Mesenchymal stem cell (in vitro differentiated cells and primary cell): ENCODE results near the gene PLAC9.
A peak's percentile ranks its signal among the peaks of the same experiment; 100 is the strongest.

Source experiments
- DNase-seq: peaks from one replicate; pipeline ENCODE4 v3.0.0-alpha.2; 2013
- H2AFZ ChIP-seq: one replicate; pipeline ENCODE4 v1.6.1; 2013; ENCODE audit warnings: low read depth, mild to moderate bottlenecking, control low read depth, inconsistent platforms, low read length, moderate library complexity
- H2AK5ac ChIP-seq: 2 replicates; pipeline ENCODE4 v1.6.1; 2013; ENCODE audit warnings: low read length, moderate library complexity, mild to moderate bottlenecking, inconsistent platforms; ENCODE audit not compliant: severe bottlenecking
- H2BK120ac ChIP-seq: one replicate; pipeline ENCODE4 v1.6.1; 2013; ENCODE audit warnings: low read depth, mild to moderate bottlenecking, inconsistent platforms, low read length, moderate library complexity
- H2BK12ac ChIP-seq, 2 experiments: one replicate each; pipeline ENCODE4 v1.6.1; 2013; ENCODE audit warnings: inconsistent platforms in 2 of 2, low read length in 2 of 2, mild to moderate bottlenecking in 2 of 2, moderate library complexity in 2 of 2, control low read depth in 1 of 2
- H2BK15ac ChIP-seq: one replicate; pipeline ENCODE4 v1.6.1; 2013; ENCODE audit warnings: mild to moderate bottlenecking, low read depth, inconsistent platforms; ENCODE audit not compliant: poor library complexity, severe bottlenecking
- H2BK5ac ChIP-seq: 2 replicates; pipeline ENCODE4 v1.6.1; 2013; ENCODE audit warnings: low read depth, mild to moderate bottlenecking, low read length, control low read depth, inconsistent platforms; ENCODE audit not compliant: poor library complexity, severe bottlenecking
- H3K14ac ChIP-seq, 2 experiments: one replicate each; pipeline ENCODE4 v1.6.1; 2013; ENCODE audit warnings: inconsistent platforms in 2 of 2, low read length in 2 of 2, control low read depth in 1 of 2, mild to moderate bottlenecking in 1 of 2, moderate library complexity in 1 of 2
- H3K18ac ChIP-seq, 2 experiments: one replicate each; pipeline ENCODE4 v1.6.1; 2013; ENCODE audit warnings: inconsistent platforms in 2 of 2, low read length in 2 of 2, control low read depth in 1 of 2, low read depth in 1 of 2, mild to moderate bottlenecking in 1 of 2
- H3K23ac ChIP-seq, 2 experiments: one replicate each; pipeline ENCODE4 v1.6.1; 2013; ENCODE audit warnings: inconsistent platforms in 2 of 2, low read length in 2 of 2, mild to moderate bottlenecking in 2 of 2, moderate library complexity in 2 of 2, control low read depth in 1 of 2
- H3K27ac ChIP-seq: 2 replicates; pipeline ENCODE4 v1.5.1; 2013; ENCODE audit warnings: mild to moderate bottlenecking, moderate library complexity, low read length, control low read depth, inconsistent platforms; ENCODE audit not compliant: poor library complexity, severe bottlenecking
- H3K27me3 ChIP-seq, 2 experiments: 2 replicates each; pipeline versions ENCODE4 v1.6.1 to v1.7.0; 2013; ENCODE audit warnings: low read length in 2 of 2, mild to moderate bottlenecking in 2 of 2, moderate library complexity in 2 of 2, control low read depth in 1 of 2, inconsistent platforms in 1 of 2; ENCODE audit not compliant: control insufficient read depth in 1 of 2, insufficient read depth in 1 of 2
- H3K36me3 ChIP-seq, 2 experiments: 2 replicates each; pipeline versions ENCODE4 v1.6.1 to v1.7.0; 2013; ENCODE audit warnings: low read length in 2 of 2, control low read depth in 1 of 2, inconsistent platforms in 1 of 2, low read depth in 1 of 2, mild to moderate bottlenecking in 1 of 2; ENCODE audit not compliant: insufficient read depth in 2 of 2, control insufficient read depth in 1 of 2
- H3K4ac ChIP-seq, 2 experiments: one replicate each; pipeline ENCODE4 v1.6.1; 2013; ENCODE audit warnings: inconsistent platforms in 2 of 2, low read length in 2 of 2, mild to moderate bottlenecking in 2 of 2, moderate library complexity in 2 of 2, control low read depth in 1 of 2, low read depth in 1 of 2
- H3K4me1 ChIP-seq: 2 replicates; pipeline ENCODE4 v1.6.1; 2013; ENCODE audit warnings: low read depth, low read length, control low read depth; ENCODE audit not compliant: control insufficient read depth, insufficient read depth
- H3K4me2 ChIP-seq: 2 replicates; pipeline ENCODE4 v1.6.1; 2013; ENCODE audit warnings: low read length, mild to moderate bottlenecking, inconsistent platforms; ENCODE audit not compliant: poor library complexity, severe bottlenecking
- H3K4me3 ChIP-seq, 2 experiments: 2 replicates each; pipeline versions ENCODE4 v1.5.1 to v1.7.0; 2013; ENCODE audit warnings: low read length in 2 of 2, mild to moderate bottlenecking in 2 of 2, control low read depth in 1 of 2, low read depth in 1 of 2; ENCODE audit not compliant: insufficient read depth in 1 of 2
- H3K79me1 ChIP-seq: replicated peaks from 2 replicates; pipeline ENCODE4 v1.6.1; 2013; ENCODE audit warnings: mild to moderate bottlenecking, control low read depth, low read length, inconsistent platforms; ENCODE audit not compliant: poor library complexity, severe bottlenecking
- H3K9ac ChIP-seq: 2 replicates; pipeline ENCODE4 v1.7.0; 2013; ENCODE audit warnings: mild to moderate bottlenecking, low read length, moderate library complexity
- H3K9me3 ChIP-seq: 2 replicates; pipeline ENCODE4 v1.7.0; 2013; ENCODE audit warnings: mild to moderate bottlenecking, low read length; ENCODE audit not compliant: control insufficient read depth
- H4K8ac ChIP-seq: one replicate; pipeline ENCODE4 v1.6.1; 2013; ENCODE audit warnings: inconsistent platforms, mild to moderate bottlenecking, low read length, moderate library complexity
- H4K91ac ChIP-seq: one replicate; pipeline ENCODE4 v1.6.1; 2013; ENCODE audit warnings: mild to moderate bottlenecking, low read length, inconsistent platforms
- WGBS: methylation state at CpG from one replicate; pipeline ENCODE4 v1.1.7; 2013; ENCODE audit warnings: mixed read lengths; 5-methylcytosine and 5-hydroxymethylcytosine counted together

The PLAC9 gene

GRCh38 chr10:80157561-80157960 lies 25.0 kb downstream of the PLAC9 start:
- Histone ChIP-seq H4K91ac (peak overlapping the region; percentile 65), H2AFZ (no peak overlapping the region), H3K36me3 (peaks cover 77 to 90% of the 10 kb centered on the region in 2 experiments), H3K4me1 (peaks cover 41% of the 10 kb centered on the region), H3K4me2 (no peak overlapping the region), H3K27ac (no peak overlapping the region), H2BK120ac (no peak overlapping the region), H3K27me3 (no peaks in the 10 kb centered on the region), H3K14ac (no peak overlapping the region), H2AK5ac (peak overlapping the region; percentile 53), H3K9me3 (no peaks in the 10 kb centered on the region), H2BK5ac (no peak overlapping the region), H3K4ac (peak overlapping the region; percentile 71), H4K8ac (peak overlapping the region; percentile 33), H3K23ac (no peak overlapping the region), H3K4me3 (no peak overlapping the region), H2BK12ac (peak overlapping the region; percentile 26 to 90), H3K9ac (peak overlapping the region; percentile 70), H3K18ac (peak overlapping the region; percentile 55 to 65), H2BK15ac (no peak overlapping the region), H3K79me1 (peaks cover 32% of the 10 kb centered on the region)
- 98% methylated on average over 14 of the region's 14 CpGs for WGBS
- no peak for DNase-seq

DNA sequence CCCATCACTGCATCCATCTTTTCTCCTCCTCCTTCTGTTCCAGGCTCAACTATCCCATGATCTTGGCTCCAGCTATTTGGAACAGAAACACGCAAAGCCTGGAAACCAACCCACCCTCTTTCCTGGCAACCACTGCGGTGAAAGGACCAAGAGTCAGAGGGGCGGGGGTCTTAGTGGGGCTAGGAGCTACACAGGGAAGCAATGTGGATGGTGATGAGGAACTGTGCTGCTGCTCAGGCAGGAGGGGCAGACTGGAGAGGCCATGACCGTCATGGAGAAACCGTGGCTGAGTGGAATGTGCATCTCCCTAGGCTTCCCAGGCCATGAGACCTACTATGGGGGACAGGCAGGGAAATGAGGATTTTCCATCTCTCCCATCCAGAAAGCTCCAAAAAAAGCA lies 25.6 kb downstream of the PLAC9 start:
- Histone ChIP-seq H3K4ac (peak overlapping the region; percentile 71), H2AFZ (no peak overlapping the region), H3K4me1 (peaks cover 42% of the 10 kb centered on the region), H3K23ac (peak overlapping the region in 1 of 2 experiments; percentile 0), H2BK5ac (no peak overlapping the region), H3K9ac (peak overlapping the region; percentile 70), H2BK120ac (peak overlapping the region; percentile 23), H2AK5ac (peak overlapping the region; percentile 53), H3K27ac (peak overlapping the region; percentile 11), H3K36me3 (peaks cover 75 to 90% of the 10 kb centered on the region in 2 experiments), H3K4me3 (no peak overlapping the region), H4K91ac (peak overlapping the region; percentile 88), H3K4me2 (no peak overlapping the region), H3K27me3 (no peaks in the 10 kb centered on the region), H3K18ac (peak overlapping the region; percentile 74 to 97), H3K14ac (peak overlapping the region in 1 of 2 experiments; percentile 84), H3K79me1 (peaks cover 35% of the 10 kb centered on the region), H2BK12ac (peak overlapping the region; percentile 26 to 99), H3K9me3 (no peaks in the 10 kb centered on the region), H2BK15ac (peak overlapping the region; percentile 73), H4K8ac (peak overlapping the region; percentile 62)
- WGBS: 65% methylated on average over 4 of the region's 5 CpGs
- DNase-seq: no peak

- peak overlapping the region; percentile 78 to 97 for H3K18ac ChIP-seq
- peak overlapping the region; percentile 74 for H4K8ac ChIP-seq
- H2AK5ac ChIP-seq: no peak overlapping the region
- H3K4ac ChIP-seq: peak overlapping the region in 1 of 2 experiments; percentile 71
- no peak overlapping the region for H3K23ac ChIP-seq
- H3K27me3 ChIP-seq: no peaks in the 10 kb centered on the region
- peak overlapping the region; percentile 57 for H3K27ac ChIP-seq
- peak overlapping the region; percentile 2 for H3K4me2 ChIP-seq
- H3K4me1 ChIP-seq: peaks cover 47% of the 10 kb centered on the region
- peak overlapping the region; percentile 79 for H3K9ac ChIP-seq
- peak overlapping the region; percentile 95 for H4K91ac ChIP-seq
- H3K9me3 ChIP-seq: no peaks in the 10 kb centered on the region
- H3K36me3 ChIP-seq: peaks cover 76 to 89% of the 10 kb centered on the region in 2 experiments
- H2BK5ac ChIP-seq: no peak overlapping the region
- peak; percentile 98 for DNase-seq
- peak overlapping the region in 1 of 2 experiments; percentile 54 for H3K4me3 ChIP-seq
- peak overlapping the region in 1 of 2 experiments; percentile 5 for H3K14ac ChIP-seq
- H2BK15ac ChIP-seq: peak overlapping the region; percentile 66
- peak overlapping the region; percentile 83 to 91 for H2BK12ac ChIP-seq
- WGBS: 29% methylated on average over 12 of the region's 14 CpGs
- H2AFZ ChIP-seq: no peak overlapping the region
- peaks cover 40% of the 10 kb centered on the region for H3K79me1 ChIP-seq
- peak overlapping the region; percentile 69 for H2BK120ac ChIP-seq
Measured at GRCh38 chr10:80158598-80159127, 26.1 kb downstream of the PLAC9 start.

DNA sequence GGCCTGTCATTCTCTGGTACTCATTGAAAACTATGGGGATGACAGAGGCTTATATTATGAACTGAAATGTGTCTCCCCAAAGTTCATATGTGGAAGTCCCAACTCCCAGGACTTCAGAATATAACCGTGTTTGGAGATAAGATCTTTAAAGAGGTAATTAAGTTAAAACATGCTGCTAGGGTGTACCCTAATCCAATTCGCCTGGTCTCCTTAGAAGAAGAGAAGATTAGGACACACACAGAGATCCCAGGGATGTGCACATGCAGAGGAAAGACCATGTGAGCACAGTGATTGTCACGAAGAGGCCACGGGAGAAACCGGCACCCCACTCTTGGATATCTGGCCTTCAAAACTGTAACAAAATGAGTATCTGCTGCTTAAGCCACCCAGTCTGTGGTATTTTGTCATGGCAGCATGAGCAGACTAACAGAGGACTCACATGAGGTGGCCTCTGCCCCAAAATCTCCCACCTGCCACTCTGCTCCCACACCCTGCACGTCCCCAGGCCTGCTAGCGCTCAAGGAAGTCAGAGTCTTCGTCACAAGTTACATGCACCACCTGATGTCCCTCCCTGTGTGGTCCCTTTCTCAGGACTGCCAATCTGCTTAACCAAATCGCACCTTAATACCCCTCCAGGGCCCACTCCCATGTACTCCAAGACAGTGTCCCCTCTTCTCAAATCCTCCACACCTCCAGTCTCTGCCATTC lies 26.8 kb downstream of the PLAC9 start:
- Histone ChIP-seq H3K9ac (peak overlapping the region; percentile 79), H2AK5ac (peak overlapping the region; percentile 59), H3K36me3 (peaks cover 78 to 90% of the 10 kb centered on the region in 2 experiments), H3K23ac (no peak overlapping the region), H3K4ac (peak overlapping the region; percentile 52 to 73), H2BK5ac (no peak overlapping the region), H3K4me3 (peak overlapping the region in 1 of 2 experiments; percentile 54), H3K79me1 (peaks cover 45% of the 10 kb centered on the region), H3K9me3 (no peaks in the 10 kb centered on the region), H2BK120ac (peak overlapping the region; percentile 69), H4K8ac (peak overlapping the region; percentile 87), H3K27me3 (no peaks in the 10 kb centered on the region), H3K27ac (peak overlapping the region; percentile 57), H3K4me1 (peaks cover 53% of the 10 kb centered on the region), H3K4me2 (peak overlapping the region; percentile 2), H2AFZ (peak overlapping the region; percentile 1), H3K18ac (peak overlapping the region; percentile 86 to 89), H3K14ac (peak overlapping the region in 1 of 2 experiments; percentile 87), H2BK12ac (peak overlapping the region; percentile 91 to 97), H4K91ac (peak overlapping the region; percentile 95), H2BK15ac (peak overlapping the region; percentile 82)
- 83% methylated on average over 9 of the region's 9 CpGs for WGBS
- DNase-seq: peak; percentile 28
